Stimulated activated memory B cell treated with anti-CD40 and anti-IgM and Interleukin-4, amounts not matched to agents 10 μg/mL and 1 μg/mL and 100 μg/mL, for 72 hours (primary cell): ENCODE measurements around the gene SMYD5.
"Not testable (repeated sequence)": the region's sequence is repeated elsewhere in the genome, so short reads cannot be mapped to it uniquely, and the experiment has no call there.

Experiments
- ATAC-seq: fragments of 150-1000 bp; cut with Tn5 transposase; 2 replicates; pipeline ENCODE4 v1.10.0; 2021
- H3K27ac Mint-ChIP-seq: one replicate; pipeline ENCODE4 v1.8.0; 2022; ENCODE audit warnings: mild to moderate bottlenecking, mixed read lengths
- H3K27me3 Mint-ChIP-seq: one replicate; pipeline ENCODE4 v1.8.0; 2022; ENCODE audit warnings: mixed read lengths
- H3K36me3 Mint-ChIP-seq: one replicate; pipeline ENCODE4 v1.8.0; 2022; ENCODE audit warnings: mixed read lengths
- H3K4me1 Mint-ChIP-seq: one replicate; pipeline ENCODE4 v1.8.0; 2022; ENCODE audit warnings: mixed read lengths
- H3K4me3 Mint-ChIP-seq: one replicate; pipeline ENCODE4 v1.8.0; 2022; ENCODE audit warnings: mild to moderate bottlenecking, moderate library complexity, mixed read lengths
- H3K9me3 Mint-ChIP-seq: one replicate; pipeline ENCODE4 v1.8.0; 2022; ENCODE audit warnings: mixed read lengths

SMYD5 gene

DNA sequence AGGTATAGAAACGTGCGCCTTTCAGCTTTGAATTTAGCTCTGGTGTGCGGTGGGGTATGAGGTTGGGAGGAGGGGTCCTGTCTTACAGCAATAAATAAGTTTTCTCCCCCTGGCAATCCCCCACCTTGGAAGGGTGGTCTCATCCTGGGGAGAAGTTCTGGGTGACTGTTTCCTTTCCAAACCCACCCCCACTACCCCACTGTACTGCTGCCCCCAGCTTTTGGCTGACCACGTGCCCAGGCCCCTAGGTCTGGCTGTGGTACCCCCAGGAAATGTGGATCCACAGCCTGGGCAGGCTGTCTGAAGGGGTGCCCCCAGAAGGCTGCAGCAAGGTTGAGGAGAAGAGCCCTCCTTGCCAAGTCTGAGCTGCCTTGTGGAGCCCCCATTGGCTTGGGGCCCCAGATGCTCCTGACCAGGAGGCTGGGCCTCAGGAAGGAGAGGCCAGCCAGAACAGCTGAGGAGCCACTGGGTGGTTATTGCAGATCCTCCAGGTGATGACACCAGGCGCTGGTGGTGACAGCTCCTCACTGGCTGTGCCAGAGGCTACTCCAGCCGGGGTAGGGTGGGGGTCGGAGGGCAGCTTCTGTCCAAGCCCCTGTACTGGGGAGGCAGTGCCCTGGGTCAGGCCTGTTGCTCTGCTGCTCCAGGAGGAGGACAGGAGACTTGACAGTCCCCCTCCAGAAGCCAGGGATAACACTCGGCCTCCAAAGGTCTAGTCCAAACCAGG lies 44.3 kb downstream of the SMYD5 start:
- H3K36me3 Mint-ChIP-seq = peaks cover 37% of the 10 kb centered on the region
- no peaks in the 10 kb centered on the region for H3K27me3 Mint-ChIP-seq
- H3K4me1 Mint-ChIP-seq = peaks cover 10% of the 10 kb centered on the region
- H3K9me3 Mint-ChIP-seq = no peaks in the 10 kb centered on the region
- no peak overlapping the region for H3K27ac Mint-ChIP-seq
- no peak for ATAC-seq
- no peak overlapping the region for H3K4me3 Mint-ChIP-seq

DNA sequence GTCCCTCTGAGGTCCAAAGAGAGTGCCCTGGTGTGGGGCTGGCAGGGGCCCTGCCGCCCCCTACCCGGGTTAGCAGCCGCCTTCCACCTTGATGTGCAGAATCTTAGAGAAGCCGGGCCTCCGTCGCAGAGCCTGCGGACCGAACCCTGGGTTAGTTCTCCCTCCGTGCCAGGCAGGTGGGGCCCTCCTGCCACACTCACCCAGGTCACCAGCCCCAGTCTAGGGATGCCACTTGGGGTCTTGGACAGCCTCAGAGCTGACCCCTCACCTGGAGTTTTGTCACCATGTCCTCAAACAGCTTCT lies 44.8 kb downstream of the SMYD5 start:
- no peak for ATAC-seq

DNA sequence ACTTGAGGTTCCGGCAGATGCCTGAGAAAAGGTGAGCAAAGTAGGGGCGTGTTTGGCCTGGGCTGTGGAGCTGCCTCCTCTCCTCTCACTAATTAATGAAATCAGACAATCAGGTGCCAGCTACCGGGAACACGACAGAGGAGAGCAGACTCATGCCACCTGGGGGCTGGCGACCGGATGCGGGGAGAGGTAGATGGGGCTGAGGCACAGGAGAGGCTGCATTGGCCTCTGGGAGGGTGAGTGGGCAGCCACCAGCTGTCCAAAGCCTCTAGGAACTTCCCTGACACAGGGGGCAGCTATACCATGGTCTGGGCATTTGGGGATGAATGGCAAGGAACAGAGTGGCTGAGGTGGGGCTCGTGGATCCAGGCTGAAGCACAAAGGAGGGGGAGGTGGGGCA lies 45.2 kb downstream of the SMYD5 start:
- H3K36me3 Mint-ChIP-seq = peaks cover 42% of the 10 kb centered on the region
- H3K27ac Mint-ChIP-seq = no peak overlapping the region
- no peaks in the 10 kb centered on the region for H3K27me3 Mint-ChIP-seq
- H3K9me3 Mint-ChIP-seq = no peaks in the 10 kb centered on the region
- H3K4me3 Mint-ChIP-seq = no peak overlapping the region
- H3K4me1 Mint-ChIP-seq = peaks cover 10% of the 10 kb centered on the region
- no peak for ATAC-seq

More for the DNA sequence above, 44.8 kb downstream of the SMYD5 start:
- no peaks in the 10 kb centered on the region for H3K9me3 Mint-ChIP-seq
- H3K27ac Mint-ChIP-seq = no peak overlapping the region
- peaks cover 38% of the 10 kb centered on the region for H3K36me3 Mint-ChIP-seq
- peaks cover 10% of the 10 kb centered on the region for H3K4me1 Mint-ChIP-seq
- no peak overlapping the region for H3K4me3 Mint-ChIP-seq
- no peaks in the 10 kb centered on the region for H3K27me3 Mint-ChIP-seq

DNA sequence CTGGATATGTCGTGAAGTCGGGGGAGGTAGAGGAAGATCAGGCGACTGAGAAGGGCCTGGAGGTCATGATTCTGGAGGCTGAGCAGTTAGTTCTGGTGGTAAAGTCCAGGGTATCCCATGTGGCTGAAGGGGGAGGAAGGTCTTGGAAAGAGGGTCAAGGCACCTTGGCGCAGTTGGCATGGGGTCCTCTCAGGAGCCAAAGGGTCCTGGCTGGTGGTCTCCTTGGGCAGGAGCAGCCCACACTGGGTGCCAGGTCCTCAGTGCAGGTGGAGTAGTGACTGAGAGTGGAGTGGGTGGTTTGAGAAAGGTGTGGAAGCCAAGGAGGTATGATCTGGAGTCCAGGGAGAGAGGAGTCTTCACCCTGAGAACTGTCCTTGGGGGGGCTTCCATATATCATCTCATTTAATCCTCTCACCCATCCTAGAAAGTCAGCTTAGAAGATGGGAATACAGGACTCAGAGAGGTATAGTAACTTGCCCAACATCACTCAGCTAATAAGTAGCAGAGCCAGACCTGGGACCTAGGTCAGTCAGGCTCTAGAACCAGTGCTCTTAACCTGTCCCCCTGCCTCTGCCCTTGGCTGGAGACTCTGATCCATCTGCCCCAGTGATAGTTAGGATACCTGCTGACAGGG lies 45.8 kb downstream of the SMYD5 start:
- no peak for ATAC-seq
- no peaks in the 10 kb centered on the region for H3K27me3 Mint-ChIP-seq
- peaks cover 39% of the 10 kb centered on the region for H3K36me3 Mint-ChIP-seq
- no peak overlapping the region for H3K27ac Mint-ChIP-seq
- H3K4me3 Mint-ChIP-seq = no peak overlapping the region
- H3K9me3 Mint-ChIP-seq = no peaks in the 10 kb centered on the region
- peaks cover 10% of the 10 kb centered on the region for H3K4me1 Mint-ChIP-seq

DNA sequence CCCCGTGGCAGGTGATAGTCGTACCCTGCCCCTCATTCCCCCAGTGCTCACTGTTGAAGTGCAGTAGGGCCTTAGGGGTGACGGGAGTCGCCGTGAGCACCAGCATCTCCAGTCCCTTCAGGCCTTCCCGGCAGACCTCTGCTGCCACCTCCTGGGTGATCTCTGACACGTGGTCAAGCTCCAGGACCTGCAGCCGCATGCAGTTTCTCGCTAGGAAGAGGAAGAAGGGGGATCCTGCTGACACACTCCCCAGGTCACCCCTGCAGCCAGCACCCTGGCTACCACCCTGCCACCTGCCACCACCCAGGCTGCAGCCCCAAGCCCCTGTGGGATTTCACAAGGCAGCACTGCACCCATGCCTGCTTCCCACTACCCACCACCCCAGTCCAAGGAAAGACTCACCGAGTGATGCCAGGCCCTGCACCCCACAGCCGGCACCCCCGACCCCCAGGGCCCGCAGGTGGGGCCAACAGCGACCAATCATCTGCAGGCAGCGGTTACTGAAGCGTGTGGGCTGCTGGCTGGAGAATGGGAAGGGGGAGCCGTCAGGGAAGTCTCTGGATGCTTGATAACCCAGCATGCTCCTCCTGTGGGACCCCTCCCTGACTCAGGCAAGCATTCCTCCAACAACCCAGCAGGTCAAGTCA lies 46.4 kb downstream of the SMYD5 start:
- no peak overlapping the region for H3K4me3 Mint-ChIP-seq
- ATAC-seq = no peak
- H3K4me1 Mint-ChIP-seq = peaks cover 6% of the 10 kb centered on the region
- H3K9me3 Mint-ChIP-seq = no peaks in the 10 kb centered on the region
- H3K27ac Mint-ChIP-seq = no peak overlapping the region
- peaks cover 32% of the 10 kb centered on the region for H3K36me3 Mint-ChIP-seq
- H3K27me3 Mint-ChIP-seq = no peaks in the 10 kb centered on the region

DNA sequence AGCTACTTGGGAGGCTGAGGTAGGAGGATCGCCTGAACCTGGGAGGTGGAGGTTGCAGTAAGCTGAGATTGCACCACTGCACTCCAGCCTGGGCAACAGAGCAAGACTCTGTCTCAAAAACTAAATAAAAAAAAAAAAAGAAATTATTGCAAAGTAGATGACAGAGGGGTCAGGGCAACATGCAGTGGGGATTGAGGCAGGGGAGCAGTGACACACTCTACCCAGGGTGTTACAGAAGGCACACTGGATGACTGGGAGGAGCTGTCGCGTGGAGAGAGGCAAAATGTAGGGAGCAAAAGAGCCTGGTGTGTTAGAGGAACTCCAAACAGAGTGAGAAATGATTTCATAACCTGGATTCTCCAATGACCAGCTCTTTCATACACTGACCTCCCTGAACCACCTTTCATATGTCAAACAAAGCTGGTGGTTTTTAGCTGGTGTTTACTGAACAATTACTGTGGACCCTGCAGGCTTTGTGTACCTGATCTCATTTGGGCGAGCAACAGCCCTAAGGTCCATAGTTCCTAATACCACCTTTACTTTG lies 48.1 kb downstream of the SMYD5 start:
- H3K27ac Mint-ChIP-seq = no peak overlapping the region

DNA sequence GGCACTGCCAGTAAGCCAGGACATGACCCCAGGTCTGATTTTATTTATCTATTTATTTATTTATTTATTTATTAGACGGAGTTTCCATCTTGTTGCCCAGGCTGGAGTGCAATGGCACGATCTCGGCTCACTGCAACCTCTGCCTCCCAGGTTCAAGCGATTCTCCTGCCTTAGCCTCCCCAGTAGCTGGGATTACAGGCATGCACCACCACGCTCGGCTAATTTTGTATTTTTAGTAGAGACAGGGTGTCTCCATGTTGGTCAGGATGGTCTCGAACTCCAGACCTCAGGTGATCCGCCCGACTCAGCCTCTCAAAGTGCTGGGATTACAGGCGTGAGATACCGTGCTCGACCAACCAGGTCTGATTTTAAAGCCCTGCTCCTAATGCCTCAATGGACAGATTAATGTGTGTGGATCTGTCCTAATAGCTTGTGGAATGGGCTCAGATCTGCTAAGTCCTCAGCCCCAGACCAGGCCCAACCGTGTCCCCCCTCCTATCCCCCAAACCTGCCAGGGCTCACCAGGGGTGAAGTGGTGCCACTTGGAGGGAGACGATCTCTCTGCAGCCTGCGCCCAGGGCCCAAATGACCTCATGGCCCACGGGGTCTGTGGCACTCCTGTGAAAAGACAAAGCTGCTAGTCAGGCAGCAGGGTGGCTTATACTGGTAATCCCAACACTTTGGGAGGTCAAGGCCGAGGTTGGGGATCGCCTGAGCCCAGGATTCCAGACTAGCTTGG lies 48.8 kb downstream of the SMYD5 start:
- H3K36me3 Mint-ChIP-seq = peaks cover 41% of the 10 kb centered on the region
- not testable (repeated sequence) for H3K4me1 Mint-ChIP-seq, H3K27ac Mint-ChIP-seq, ATAC-seq, H3K4me3 Mint-ChIP-seq, H3K9me3 Mint-ChIP-seq, H3K27me3 Mint-ChIP-seq

More for the DNA sequence above, 48.1 kb downstream of the SMYD5 start:
- no peaks in the 10 kb centered on the region for H3K27me3 Mint-ChIP-seq
- no peak overlapping the region for H3K4me3 Mint-ChIP-seq
- ATAC-seq = no peak
- no peaks in the 10 kb centered on the region for H3K9me3 Mint-ChIP-seq
- peaks cover 40% of the 10 kb centered on the region for H3K36me3 Mint-ChIP-seq
- peaks cover 1% of the 10 kb centered on the region for H3K4me1 Mint-ChIP-seq

DNA sequence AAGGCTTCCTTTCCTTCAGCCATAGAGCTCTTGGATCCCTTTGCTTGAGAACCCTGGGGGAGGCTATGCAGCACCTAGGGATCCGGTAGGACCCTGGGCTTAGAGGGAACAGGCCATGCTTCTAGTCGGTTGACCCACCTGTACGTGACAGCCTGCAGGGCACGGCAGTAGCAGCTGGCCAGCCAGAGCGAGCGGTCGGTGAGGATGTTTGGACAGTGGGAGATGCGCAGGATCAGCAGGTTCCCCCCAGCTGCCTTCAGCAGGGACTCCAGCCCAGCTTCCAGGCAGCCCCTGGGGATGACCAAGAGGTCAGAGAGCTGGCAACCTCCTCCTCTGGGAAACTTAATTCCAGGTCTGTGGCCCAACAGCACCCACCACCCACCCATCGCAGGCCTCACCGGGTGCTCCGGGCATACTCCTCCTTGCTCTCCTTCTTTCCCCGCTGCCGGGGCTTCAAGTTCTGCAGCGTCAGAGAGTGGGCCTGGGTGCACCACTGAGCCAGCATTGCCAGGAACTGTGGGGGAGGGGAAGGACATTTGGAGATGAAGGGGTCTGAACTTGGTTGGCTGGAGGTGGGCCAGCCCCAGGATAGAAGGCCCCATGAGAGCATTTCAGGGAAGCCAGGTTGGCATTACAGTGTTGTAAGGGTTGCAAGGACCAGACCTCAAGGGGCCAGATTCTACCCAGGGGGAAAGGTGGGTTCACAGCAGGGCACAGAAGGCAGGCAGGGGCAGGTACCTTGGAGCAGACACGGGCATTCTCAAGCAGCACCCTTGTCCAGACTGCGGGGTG lies 49.7 kb downstream of the SMYD5 start:
- H3K4me1 Mint-ChIP-seq = peaks cover 10% of the 10 kb centered on the region
- no peaks in the 10 kb centered on the region for H3K9me3 Mint-ChIP-seq
- H3K27me3 Mint-ChIP-seq = no peaks in the 10 kb centered on the region
- peaks cover 45% of the 10 kb centered on the region for H3K36me3 Mint-ChIP-seq
- no peak overlapping the region for H3K4me3 Mint-ChIP-seq
- no peak overlapping the region for H3K27ac Mint-ChIP-seq
- ATAC-seq = no peak

DNA sequence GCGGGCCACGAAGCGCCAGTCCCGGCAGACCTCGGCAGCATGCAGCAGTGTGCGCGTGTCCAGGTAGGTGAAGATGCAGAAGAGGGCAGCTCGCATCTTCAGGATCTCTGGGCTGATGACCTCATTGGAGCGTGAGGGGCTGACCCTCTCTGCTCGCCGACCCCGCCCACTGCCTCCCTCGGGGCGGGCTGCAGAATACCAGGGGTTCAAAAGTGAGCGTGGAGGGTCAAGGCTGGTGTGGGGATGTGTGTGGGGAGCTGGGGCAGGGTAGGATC lies 50.2 kb downstream of the SMYD5 start:
- Mint-ChIP-seq H3K27ac (no peak overlapping the region), H3K9me3 (no peaks in the 10 kb centered on the region), H3K36me3 (peaks cover 40% of the 10 kb centered on the region), H3K4me1 (peaks cover 10% of the 10 kb centered on the region), H3K27me3 (no peaks in the 10 kb centered on the region), H3K4me3 (no peak overlapping the region)
- no peak for ATAC-seq

DNA sequence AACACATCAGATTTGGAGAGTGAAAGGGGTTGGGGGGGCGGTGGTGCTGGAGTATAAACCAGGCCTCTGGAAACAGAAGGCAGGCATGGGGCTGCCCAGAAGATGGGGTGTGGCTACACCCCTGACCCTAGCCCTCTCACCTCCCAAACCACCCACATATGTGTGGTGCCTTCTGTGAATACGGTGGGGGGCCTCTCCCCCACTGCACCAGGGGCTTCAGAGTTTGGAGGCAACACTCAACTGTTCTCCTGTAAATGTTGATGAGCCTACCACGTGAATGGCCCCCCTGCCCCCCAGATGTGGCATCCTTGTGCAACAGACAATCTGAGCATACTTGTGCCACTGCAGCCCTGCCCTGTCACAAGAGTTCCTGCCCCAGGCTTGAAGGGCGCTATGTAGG lies 50.7 kb downstream of the SMYD5 start:
- no peak overlapping the region for H3K4me3 Mint-ChIP-seq
- H3K27me3 Mint-ChIP-seq = no peaks in the 10 kb centered on the region
- ATAC-seq = no peak
- peaks cover 35% of the 10 kb centered on the region for H3K36me3 Mint-ChIP-seq
- no peak overlapping the region for H3K27ac Mint-ChIP-seq
- peaks cover 14% of the 10 kb centered on the region for H3K4me1 Mint-ChIP-seq
- no peaks in the 10 kb centered on the region for H3K9me3 Mint-ChIP-seq

DNA sequence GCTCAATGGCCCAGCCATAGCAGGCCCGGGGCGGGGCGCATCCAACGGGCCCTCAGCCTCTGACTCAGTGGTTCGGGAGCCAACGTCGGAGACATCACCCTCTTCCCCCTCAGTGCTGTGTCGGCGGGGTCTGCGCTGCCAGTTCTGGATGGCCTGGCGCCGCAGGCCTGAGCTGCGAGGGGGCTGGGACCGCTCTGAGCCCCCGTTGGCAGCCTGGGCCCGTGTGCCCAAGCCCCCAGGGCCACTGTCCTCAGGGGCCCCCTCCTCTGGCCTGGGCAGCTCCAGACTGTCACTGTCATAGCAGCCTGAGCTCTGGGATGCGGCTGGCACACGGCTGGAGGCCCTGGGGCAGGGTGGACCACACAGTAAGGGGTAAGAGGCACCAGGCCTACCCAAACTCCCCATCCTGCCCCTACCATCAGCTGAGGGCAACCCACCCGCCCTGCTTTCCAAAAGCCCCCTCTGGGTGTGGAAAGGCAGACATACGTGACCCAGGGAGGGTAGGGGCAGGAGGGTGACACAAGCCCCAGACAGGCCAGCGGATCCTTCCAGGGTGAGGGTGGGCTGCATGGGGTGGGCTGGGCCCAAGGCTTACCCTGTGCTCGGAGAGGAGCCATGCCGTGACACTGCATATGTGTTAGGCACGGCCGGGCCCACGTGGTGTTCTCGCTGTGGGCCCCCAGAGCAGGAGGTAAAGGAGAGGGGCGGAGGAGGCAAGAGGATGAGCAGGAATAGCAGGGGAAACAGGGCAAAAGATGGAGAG lies 51.4 kb downstream of the SMYD5 start:
- Mint-ChIP-seq H3K36me3 (peaks cover 34% of the 10 kb centered on the region), H3K4me3 (no peak overlapping the region), H3K9me3 (no peaks in the 10 kb centered on the region), H3K27ac (no peak overlapping the region), H3K27me3 (no peaks in the 10 kb centered on the region), H3K4me1 (peaks cover 18% of the 10 kb centered on the region)
- ATAC-seq = no peak

DNA sequence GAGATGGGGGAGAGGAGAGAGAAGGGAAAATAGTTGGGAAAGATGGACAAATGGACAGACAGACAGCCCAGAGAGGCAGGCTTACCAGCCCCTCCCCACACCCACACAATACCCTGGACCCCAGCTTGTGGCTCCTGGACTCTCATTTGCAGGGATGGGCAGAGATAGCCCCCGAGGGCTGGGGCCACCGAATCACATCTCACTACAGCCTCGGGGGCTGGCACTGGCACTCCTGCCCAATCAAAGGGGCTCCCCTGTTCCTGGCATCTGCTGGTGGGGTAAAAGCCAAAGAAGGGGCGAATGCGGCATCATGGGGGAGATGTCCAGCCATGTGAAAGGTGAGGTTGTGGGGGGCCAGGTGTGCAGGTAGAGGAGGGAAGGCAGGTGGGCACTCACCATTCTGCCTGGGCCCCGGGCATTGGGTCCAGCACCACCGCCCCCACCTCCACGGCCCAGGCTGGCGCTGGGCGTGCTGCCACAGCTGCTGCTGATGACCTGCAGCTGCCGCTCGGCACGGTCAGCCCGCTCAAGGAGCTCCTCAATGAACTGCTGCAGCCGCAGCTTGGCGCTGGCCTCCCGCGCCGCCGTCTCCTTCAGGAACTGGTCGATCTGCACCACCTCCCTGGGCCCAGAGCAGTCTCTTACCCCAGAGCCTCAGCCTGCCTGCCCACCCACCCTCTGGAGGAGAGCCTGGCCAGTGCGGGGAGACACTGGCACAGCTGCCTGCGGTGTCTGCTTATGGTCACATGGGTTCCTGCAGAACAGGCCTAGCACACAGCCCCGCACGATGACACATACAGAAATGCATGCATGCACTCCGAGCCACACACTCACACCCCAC lies 52.2 kb downstream of the SMYD5 start:
- Mint-ChIP-seq H3K27me3 (no peaks in the 10 kb centered on the region), H3K4me1 (peaks cover 18% of the 10 kb centered on the region), H3K36me3 (peaks cover 40% of the 10 kb centered on the region), H3K4me3 (no peak overlapping the region), H3K9me3 (no peaks in the 10 kb centered on the region), H3K27ac (no peak overlapping the region)
- ATAC-seq = no peak

DNA sequence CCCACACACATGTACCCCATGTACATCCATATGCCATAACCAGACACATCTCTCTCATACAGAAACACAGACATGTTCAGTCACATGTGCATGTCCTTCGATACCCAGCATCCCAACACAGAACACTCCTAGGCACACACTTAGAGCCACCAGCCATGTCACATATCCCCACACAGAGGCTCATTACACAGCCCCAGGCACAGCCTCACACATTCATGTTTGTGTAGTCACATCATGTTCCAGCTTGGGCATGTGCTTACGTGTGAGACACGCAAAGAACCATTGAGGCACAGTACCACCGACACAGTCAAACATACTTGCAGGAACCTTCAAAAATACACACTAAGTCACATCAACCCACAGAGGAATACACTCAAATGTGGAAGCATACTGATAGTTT lies 53.0 kb downstream of the SMYD5 start:
- no peak overlapping the region for H3K4me3 Mint-ChIP-seq
- ATAC-seq = no peak
- H3K27ac Mint-ChIP-seq = no peak overlapping the region

More for the DNA sequence above, 53.0 kb downstream of the SMYD5 start:
- Mint-ChIP-seq H3K9me3 (no peaks in the 10 kb centered on the region), H3K27me3 (no peaks in the 10 kb centered on the region), H3K4me1 (peaks cover 18% of the 10 kb centered on the region), H3K36me3 (peaks cover 40% of the 10 kb centered on the region)
